ENCODE measurements around the gene AP5M1.
"Not testable (repeated sequence)": the region's sequence is repeated elsewhere in the genome, so short reads cannot be mapped to it uniquely, and the experiment has no call there.

AP5M1 gene, protein sequence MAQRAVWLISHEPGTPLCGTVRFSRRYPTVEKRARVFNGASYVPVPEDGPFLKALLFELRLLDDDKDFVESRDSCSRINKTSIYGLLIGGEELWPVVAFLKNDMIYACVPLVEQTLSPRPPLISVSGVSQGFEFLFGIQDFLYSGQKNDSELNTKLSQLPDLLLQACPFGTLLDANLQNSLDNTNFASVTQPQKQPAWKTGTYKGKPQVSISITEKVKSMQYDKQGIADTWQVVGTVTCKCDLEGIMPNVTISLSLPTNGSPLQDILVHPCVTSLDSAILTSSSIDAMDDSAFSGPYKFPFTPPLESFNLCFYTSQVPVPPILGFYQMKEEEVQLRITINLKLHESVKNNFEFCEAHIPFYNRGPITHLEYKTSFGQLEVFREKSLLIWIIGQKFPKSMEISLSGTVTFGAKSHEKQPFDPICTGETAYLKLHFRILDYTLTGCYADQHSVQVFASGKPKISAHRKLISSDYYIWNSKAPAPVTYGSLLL

DNA sequence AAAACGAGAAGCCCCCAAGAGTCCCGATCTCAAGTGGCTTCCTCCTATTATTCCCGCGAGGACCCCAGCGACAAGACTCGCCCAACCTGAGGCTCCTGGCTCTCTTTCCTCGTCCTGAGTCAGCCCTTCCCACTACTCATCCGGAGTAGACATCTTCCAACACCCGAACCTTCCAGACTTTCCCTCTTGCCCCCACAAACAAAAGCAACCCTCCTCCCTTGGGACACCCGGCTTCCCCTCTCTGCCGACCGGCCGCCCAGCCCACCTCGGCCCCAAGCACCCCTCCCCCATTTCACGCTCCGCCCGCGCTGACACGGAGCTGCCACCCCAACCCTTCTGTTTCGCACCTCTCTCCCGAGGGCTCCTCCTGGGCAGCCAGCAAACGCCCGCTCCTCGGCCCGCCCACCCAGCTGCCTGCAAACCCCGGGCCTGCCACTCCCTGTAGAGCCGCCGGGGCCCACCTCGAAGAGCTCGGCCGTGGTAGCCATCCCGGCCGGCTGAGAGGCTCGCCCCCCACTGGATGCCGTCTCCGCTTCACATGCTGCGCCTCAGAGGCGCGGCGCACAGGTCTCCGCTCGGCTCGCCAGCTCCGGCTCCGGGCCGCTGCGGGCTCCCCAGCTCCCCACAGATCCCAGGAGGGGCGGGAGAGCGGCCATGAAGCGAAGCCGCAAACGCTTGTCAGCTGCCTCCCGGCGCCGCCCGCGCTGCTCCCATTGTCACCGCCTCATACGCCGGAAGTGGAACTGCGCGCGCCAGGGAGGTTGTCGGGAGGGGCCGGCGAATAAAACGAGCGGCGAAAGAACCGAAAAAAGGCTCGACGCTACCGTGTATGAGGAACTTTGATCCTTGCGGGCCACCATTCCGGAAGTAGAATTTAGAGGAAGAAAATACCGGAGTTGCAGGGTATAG is at the start of gene AP5M1, which contains the start of gene EXOC5:
Gene AP5M1 (plus strand): TSS at position 811 of the 909 bp plus-strand sequence. CDS start 344 bp downstream, outside the sequence.
Gene EXOC5 (minus strand): TSS at position 745 of the 909 bp plus-strand sequence. CDS start 257 bp downstream, at position 488.
- peak; percentile 92 for DNase-seq

DNA sequence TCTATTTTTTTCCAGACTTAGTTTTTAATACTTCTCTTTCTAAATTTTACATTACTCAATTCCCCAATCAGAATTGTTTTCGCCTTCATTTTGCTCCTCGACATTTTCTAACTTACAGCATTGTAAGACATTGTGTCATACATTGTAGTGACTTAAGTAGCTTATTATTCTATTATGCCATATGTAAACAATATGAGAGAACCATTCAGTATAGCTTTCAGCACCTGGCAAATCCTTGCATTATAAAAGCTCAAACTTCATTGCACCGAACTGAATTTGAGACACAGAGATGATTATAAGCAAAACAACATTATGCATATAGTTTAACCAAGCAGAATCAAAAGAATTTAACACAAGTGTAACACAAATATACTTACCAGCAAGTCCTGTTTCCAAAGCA is 46.8 kb upstream of the AP5M1 start:
- peak; percentile 8 for DNase-seq

DNA sequence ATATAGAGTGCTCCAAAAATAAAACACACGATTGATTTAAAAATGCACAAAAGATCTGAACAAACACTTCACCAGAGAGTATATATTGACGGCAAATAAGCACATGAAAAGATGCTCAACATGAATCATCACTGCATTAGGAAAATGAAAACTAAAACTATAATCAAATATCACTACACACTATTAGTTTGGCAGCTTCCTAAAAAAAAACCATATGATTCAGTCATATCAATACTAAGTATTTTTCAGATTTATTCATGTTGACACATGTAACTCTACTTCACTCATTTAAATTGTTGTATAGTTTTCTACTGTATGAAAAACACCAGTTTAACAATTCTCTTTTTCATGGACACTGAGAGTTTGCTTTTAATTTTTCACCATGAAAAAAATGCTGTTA is 41.7 kb upstream of the AP5M1 start:
- no peak for DNase-seq

DNA sequence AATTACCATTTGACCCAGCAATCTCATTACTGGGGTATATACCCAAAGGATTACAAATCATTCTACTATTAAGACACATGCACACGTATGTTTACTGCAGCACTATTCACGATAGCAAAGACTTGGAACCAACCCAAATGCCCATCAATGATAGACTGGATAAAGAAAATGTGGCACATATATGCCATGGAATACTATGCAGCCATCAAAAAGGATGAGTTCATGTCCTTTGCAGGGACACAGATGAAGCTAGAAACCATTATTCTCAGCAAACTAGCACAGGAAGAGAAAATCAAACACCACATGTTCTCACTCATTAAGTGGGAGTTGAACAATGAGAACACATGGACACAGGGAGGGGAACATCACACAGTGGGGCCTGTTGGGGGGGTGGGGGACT is 40.5 kb upstream of the AP5M1 start:
- not testable (repeated sequence) for DNase-seq

DNA sequence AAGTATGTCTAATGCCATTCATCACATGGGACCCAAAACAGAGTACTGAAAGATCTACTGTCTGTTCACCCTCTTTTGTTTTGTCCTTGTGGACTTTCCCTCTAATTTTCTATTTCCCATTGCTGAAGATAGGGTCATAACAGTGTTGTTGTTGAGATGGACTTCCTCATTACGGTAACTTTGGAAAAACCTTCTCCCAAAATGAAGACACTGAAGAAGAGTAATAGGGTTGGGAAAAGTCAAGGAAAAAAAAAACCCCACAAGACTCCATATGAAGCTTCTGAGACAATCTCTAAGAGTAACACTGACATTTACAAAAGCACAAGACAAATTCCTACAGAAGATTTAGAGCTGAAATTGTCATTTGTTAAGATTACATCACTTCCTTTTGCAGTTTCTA is 36.8 kb upstream of the AP5M1 start:
- DNase-seq: no peak

DNA sequence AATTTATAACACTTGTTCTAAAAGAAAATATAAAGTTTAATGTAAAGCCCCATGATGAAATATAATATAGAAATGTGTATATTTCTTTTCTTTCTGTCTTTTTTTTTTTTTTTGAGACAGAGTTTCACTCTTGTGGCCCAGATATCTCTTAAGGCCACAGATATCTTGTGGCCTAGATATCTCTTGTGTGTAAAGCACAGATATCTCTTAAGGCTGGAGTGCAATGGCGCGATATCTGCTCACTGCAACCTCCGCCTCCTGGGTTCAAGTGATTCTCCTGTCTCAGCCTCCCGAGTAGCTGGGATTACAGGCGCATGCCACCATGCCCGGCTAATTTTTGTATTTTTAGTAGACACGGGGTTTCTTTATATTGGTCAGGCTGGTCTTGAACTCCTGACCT is 28.7 kb upstream of the AP5M1 start:
- not testable (repeated sequence) for DNase-seq

DNA sequence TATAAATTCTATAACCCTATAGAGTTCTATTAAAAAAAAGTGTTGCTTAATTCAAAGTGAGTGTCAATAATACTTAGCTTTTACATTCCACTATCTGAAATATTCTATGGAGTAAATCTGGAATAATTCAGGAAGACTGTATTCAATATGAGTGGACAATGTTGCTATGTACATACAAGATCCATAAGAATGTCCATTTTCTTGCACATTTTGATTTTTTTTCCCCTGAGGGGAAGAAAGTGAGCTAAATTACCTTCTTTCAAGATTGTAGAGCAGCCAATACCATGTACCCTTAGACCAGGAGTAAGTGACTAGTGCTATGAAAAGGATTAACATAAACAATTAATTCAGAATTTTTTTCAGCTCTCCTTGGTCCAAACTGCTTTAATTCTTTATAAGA is 25.5 kb upstream of the AP5M1 start:
- DNase-seq: no peak

DNA sequence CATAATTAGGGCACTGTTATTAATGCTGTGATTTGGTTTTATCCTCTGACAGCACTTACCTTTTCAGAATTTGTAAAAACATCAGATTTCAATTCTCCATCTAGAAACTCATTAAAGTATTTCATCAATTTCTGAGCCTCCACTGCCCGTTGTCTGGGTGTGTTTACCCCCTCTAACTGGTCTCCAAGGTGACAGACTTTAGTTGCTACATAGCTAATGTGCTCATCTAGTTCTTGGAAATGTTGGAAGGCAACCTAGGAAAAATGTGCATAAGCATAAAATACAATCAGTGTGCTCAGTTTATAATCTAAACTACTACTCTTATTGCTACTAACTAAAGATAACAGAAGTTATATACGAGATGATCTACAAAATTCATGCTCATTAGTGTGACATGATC is 24.7 kb upstream of the AP5M1 start:
- no peak for DNase-seq

DNA sequence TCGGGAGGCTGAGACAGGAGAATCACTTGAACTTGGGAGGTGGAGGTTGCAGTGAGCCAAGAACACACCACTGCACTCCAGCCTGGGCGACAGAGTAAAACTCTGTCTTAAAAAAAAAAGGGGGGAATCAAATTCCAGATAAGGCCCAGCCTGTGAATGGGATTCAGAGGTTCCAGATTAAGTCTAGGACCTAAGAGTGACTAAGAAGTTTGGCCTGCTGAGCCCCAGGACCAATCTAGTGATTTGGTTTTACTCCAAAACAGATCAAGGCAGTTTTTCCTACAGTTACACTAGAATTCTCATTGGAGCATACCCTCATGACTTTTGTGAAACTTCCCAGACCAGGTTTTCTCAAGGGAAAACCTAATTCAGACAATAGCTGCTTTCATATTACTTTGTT is 22.8 kb upstream of the AP5M1 start:
- no peak for DNase-seq

DNA sequence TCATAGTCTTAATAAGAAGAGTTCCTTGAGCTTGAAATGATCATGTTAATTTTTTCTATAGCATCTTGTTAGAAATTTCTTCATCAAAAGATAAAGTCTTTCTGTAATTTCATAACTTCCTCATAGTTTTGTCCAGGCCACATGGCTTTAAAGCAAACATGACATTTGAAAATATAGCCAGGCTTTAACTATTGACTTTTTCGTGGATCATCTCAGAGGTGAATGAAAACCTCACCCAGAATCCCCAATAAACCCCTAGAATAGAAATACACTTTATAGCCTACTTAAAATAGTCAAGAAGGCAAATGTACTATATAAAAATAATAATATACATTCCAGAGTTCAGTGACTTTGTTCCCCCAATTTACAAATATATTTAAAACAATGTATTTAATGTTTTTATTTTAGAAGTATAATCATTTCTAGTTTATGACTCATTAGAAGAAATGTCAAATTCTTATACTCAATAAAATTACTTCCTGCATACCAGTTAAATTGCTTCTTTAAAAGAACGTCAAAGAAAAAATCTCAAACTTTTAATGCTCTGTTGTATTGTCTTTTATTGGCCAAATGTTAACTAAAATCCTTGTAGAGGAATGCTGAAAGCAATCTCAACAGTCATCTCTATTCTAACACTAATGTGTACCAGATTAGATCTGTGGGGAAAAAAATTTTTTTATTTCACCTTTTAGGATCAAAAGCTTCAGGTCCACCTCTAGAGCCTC is 21.7 kb upstream of the AP5M1 start:
- no peak for DNase-seq

DNA sequence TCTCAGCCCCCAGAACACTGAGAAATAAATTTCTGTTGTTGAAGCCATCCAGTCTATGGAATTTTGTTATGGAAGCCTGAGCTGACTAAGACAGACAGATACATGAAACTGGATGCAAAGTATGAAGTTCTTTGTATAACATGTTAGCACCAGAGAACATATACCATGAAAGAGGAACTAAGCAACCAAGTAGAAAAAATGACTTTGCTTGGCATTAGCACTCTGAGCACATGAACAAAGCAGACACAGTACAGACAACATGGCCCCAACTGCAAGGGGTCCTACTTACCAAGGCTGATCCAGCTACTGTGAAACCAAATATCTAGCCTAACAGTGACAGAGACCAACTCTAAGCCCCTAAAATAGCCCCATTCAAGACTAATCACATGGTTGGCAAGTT is 13.9 kb upstream of the AP5M1 start:
- no peak for DNase-seq

DNA sequence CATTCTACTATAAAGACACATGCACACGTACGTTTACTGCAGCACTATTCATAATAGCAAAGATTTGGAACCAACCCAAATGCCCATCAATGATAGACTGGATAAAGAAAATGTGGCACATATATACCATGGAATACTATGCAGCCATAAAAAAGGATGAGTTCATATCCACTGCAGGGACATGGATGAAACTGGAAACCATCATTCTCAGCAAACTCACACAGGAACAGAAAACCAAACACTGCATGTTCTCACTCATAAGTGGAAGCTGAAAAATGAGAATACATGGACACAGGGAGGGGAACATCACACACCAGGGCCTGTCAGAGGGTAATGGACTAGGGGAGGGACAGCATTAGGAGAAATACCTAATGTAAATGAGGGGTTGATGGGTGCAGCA is 10.6 kb upstream of the AP5M1 start:
- DNase-seq: not testable (repeated sequence)

DNA sequence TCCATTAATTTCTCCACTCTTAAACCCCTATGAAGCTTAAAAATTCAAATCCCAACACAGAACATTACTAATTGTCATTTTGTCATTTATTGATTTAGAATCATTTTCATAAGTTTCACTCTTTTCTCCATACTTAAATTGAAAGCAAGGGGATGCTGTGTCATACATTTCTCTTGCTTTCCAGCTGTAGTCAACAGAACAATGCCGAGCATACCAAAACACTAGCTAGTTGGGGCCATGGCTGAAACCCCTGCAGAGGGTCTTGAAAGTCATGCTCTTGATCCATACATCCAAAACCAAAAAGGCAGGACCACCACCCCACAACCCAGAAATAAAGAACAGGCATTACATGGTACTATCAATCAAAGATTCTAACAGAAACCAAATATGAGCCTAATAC is 9.1 kb upstream of the AP5M1 start:
- DNase-seq: no peak

DNA sequence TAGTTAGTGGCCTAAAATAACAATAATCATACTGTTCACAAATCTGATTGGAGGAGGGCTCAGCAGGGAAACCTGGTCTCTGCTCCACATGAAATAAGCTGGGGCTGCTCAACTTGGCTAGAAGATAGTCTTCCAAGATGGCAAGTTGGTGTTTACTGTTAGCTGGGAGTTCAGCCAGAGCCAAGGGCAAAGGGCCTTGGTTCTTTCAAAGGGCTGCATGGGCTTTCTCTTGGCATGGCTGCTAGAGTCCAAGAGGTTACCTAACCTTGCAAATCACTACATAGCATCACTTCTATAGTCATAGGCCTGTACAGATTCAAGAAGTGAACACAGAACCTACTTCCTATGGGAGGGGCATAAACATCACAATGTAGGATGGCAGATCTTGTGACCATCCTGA is 7.2 kb upstream of the AP5M1 start:
- DNase-seq: no peak

DNA sequence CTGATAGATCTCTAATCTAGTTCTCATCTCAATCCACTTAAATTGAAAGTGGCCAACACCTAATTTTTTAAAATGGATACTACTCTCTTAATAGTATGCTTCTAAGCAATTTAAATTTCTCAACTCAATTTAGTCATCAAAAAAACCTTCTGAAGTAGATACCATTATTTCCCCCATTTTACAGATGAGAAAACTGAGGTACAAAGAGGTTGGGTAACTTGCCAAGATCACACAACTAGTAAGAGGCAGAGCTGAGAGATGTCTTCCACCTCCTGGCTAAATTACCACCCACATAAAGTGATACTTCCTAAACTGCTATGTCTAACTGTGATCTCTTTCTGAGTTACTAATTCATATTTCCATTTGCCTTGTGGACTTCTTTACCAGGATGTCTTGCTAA is 6.7 kb upstream of the AP5M1 start:
- no peak for DNase-seq

DNA sequence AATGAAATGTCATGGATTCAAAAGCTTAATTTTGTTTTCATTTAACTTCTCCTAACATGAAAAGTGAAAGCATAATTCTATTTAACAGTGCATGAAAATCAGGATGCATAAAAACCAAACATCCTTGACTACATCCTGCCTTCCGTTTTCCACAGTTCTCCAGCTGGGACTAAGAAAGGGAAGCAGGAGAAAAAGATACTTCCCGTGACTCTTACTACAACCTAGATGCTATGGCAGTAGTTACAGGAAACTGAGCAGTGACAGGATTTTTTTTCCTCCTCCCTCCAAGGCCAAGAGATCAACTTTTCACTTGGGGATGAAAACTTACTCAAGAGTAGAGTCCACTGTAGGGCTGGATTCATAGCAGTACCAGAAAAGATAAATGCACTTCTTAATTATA is 2.7 kb upstream of the AP5M1 start:
- DNase-seq: no peak

DNA sequence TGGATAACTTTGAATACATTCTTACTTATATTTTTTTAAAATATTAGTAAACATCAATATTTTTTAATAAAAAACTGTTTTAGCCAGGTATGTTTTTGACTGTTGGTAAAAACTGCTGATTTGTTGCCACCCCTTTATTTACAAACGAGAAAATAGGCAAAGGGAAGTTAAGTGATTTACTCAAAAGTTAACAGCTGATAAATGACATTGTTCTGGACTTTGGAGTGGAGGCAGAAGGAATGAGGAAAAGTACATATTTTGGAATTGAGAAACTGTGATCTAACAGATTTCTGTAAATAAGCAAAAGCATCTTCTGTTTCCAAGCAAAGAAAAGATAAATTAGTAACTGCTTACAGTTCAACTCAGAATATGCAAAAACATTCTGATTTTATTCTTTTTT is 4.5 kb downstream of the AP5M1 start:
- no peak for DNase-seq

DNA sequence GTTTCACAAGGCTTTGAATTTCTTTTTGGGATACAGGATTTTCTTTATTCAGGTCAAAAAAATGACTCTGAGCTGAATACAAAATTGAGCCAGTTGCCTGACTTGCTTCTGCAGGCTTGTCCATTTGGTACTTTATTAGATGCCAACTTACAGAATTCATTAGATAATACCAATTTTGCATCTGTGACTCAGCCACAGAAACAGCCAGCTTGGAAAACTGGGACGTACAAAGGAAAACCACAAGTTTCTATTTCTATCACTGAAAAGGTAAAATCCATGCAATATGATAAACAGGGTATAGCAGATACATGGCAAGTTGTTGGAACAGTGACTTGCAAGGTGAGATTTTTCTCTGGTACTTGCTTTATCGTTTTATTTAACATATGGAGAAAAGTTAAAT is 5.8 kb downstream of the AP5M1 start:
- no peak for DNase-seq

DNA sequence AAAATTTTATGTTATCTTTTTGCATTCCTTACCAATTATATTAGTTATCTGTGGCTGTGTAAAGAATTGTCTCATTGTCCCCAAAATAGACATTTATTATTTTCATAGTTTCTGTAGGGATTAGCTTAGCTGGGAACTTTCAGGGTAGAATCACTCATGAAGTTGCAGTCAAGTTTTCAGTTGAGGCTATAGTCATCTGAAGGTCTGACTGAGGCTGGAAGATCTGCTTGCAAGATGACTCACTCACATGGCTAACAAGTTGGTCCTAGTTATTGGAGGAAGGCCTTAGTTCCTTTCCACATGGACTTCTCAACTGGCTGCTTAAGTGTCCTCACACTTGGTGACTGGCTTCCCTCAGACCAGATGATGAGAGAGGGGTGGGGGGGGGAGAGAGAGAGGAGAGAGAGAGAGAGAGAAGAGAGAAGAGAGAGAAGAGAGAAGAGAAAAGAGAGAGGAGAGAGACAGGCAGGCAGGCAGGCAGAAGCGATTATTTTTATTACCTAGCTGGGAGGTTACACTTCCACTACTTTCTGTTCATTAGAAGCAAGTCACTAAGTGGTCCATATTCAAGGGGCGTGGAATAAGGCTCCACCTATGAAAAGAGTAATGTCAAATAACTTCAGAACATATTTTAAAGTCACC is 6.4 kb downstream of the AP5M1 start:
- no peak for DNase-seq

DNA sequence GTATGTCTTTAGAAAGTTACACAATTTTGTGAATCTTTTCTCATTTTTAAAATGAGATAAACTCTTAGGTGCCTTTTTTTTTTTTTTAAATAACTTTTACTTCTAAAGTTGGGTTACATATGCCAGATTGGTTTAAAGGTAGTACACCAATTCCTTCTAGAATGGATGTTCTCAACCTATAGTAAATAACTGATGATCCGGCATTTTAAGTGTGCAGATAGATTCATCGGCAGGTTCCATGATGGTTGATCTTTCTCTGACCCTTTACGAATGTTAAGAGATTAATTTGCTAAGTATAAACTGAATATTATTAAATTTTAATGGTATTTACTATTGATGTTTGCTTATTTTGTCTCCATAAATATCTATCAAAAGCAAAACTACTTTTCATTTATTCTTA is 8.3 kb downstream of the AP5M1 start:
- no peak for DNase-seq

DNA sequence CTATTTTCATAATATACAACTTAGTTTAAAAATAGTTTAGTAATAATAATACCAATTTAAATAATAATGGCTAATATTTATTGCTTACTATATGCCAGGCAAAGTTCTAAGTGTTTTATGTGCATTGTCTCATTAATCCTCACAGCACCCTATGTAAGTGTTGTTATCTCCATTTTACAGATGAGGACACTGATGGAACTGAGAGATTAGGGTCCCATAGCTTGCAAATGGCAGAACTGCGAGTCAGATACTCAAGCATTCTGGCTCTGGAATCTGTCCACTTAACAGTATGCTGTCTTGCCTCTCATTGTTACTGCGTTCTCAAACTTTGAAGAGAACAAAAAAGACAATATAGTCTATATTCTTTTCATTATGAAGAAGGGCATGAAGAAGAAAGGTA is 19.0 kb downstream of the AP5M1 start:
- DNase-seq: no peak

DNA sequence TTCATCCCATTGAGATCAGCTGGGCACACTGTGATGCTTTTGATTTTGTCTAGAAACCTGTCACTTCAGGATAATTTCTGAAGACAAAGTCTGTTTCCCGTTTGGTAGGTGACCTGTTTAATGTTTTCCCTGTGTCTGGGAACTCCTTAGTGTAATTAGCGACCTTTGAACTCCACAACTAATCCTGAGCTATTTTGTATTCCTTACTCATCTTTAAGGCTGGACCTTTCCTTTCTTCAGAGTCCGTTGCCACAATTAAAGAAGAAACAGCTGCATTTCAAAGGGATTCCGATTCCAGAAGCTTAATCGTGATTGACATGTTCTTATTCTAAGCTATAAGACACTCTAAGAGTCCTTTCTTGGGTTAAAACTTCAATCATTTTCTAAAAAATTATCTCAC is 22.0 kb downstream of the AP5M1 start:
- no peak for DNase-seq

Measured in NCI-H1436 (cell line).